ENCODE data around the gene ACTR3. TPM values are rescaled to one million over a fixed set of nuclear protein-coding genes. Genes with fewer than 3 reads are reported as not detected.

ACTR3 gene
- total and polyA plus RNA-seq, 7 donors = 34.3 to 113 (median 88.1) TPM

- Histone ChIP-seq H3K36me3 (ENCODE audit: insufficient read depth in 1 of 2, low read depth in 1 of 2) (no peaks in the 10 kb centered on the region), H3K4me3 (no peak overlapping the region), H3K4me1 (no peaks in the 10 kb centered on the region), H3K9me3 (no peaks in the 10 kb centered on the region), H3K27me3 (ENCODE audit: insufficient read depth in 3 of 3, low read length in 2 of 3) (no peaks in the 10 kb centered on the region), H3K27ac (no peak overlapping the region)
- intact Hi-C loops (cut with DNase I) = no loop called here
- no peak for TF ChIP-seq CTCF (IDR thresholded peaks at IDR 0.05)
- DNase-seq = no peak
- WGBS, 3 donors = 67 to 72% (median 72%) methylated on average over 2 of the region's 2 CpGs
- no peak for ATAC-seq
These were observed 43.5 kb upstream of the ACTR3 start for GRCh38 chr2:113846429-113846828.

- no peak for TF ChIP-seq CTCF (IDR thresholded peaks at IDR 0.05)
- no peak for DNase-seq
- Histone ChIP-seq H3K4me3 (no peak overlapping the region), H3K9me3 (no peaks in the 10 kb centered on the region), H3K27me3 (ENCODE audit: insufficient read depth in 3 of 3, low read length in 2 of 3) (no peaks in the 10 kb centered on the region), H3K4me1 (no peaks in the 10 kb centered on the region), H3K36me3 (ENCODE audit: insufficient read depth in 1 of 2, low read depth in 1 of 2) (no peaks in the 10 kb centered on the region), H3K27ac (no peak overlapping the region)
- intact Hi-C loops (cut with DNase I) = no loop called here
- 46 to 64% (median 56%) methylated on average over 4 of the region's 4 CpGs for WGBS, 3 donors
- ATAC-seq = peak in 2 of 4 donors; percentile 21 to 49
These were observed 42.7 kb upstream of the ACTR3 start for GRCh38 chr2:113847144-113847543.

GRCh38 chr2:113848758-113849415 lies 41.0 kb upstream of the ACTR3 start:
- Histone ChIP-seq H3K36me3 (ENCODE audit: insufficient read depth in 1 of 2, low read depth in 1 of 2) (no peaks in the 10 kb centered on the region), H3K9me3 (no peaks in the 10 kb centered on the region), H3K4me1 (no peaks in the 10 kb centered on the region), H3K27me3 (ENCODE audit: insufficient read depth in 3 of 3, low read length in 2 of 3) (no peaks in the 10 kb centered on the region), H3K27ac (no peak overlapping the region), H3K4me3 (no peak overlapping the region)
- intact Hi-C loops (cut with DNase I) = no loop called here
- TF ChIP-seq CTCF (IDR thresholded peaks at IDR 0.05) = no peak
- no peak for ATAC-seq
- DNase-seq = no peak
- 79 to 85% (median 83%) methylated on average over 6 of the region's 6 CpGs for WGBS, 3 donors

- no peak for TF ChIP-seq CTCF (IDR thresholded peaks at IDR 0.05)
These were observed 39.2 kb upstream of the ACTR3 start for GRCh38 chr2:113850687-113851086.

GRCh38 chr2:113851640-113852039 lies 38.2 kb upstream of the ACTR3 start:
- Histone ChIP-seq H3K27me3 (ENCODE audit: insufficient read depth in 3 of 3, low read length in 2 of 3) (no peaks in the 10 kb centered on the region), H3K9me3 (no peaks in the 10 kb centered on the region), H3K36me3 (ENCODE audit: insufficient read depth in 1 of 2, low read depth in 1 of 2) (no peaks in the 10 kb centered on the region), H3K27ac (no peak overlapping the region), H3K4me1 (no peaks in the 10 kb centered on the region), H3K4me3 (no peak overlapping the region)
- no peak for TF ChIP-seq CTCF (IDR thresholded peaks at IDR 0.05)
- intact Hi-C loops (cut with DNase I) = no loop called here
- WGBS, 3 donors = 56 to 76% (median 60%) methylated on average over 3 of the region's 3 CpGs
- no peak for DNase-seq
- no peak for ATAC-seq

More at GRCh38 chr2:113850687-113851086, 39.2 kb upstream of the ACTR3 start:
- 85 to 88% (median 87%) methylated on average over 3 of the region's 3 CpGs for WGBS, 3 donors
- no peak for ATAC-seq
- Histone ChIP-seq H3K4me1 (no peaks in the 10 kb centered on the region), H3K27me3 (ENCODE audit: insufficient read depth in 3 of 3, low read length in 2 of 3) (no peaks in the 10 kb centered on the region), H3K9me3 (no peaks in the 10 kb centered on the region), H3K27ac (no peak overlapping the region), H3K4me3 (no peak overlapping the region), H3K36me3 (ENCODE audit: insufficient read depth in 1 of 2, low read depth in 1 of 2) (no peaks in the 10 kb centered on the region)
- intact Hi-C loops (cut with DNase I) = no loop called here
- DNase-seq = no peak
